Embryonic facial prominence (tissue), 1 donor: Measurements from ENCODE around the gene LRRC66.

Source experiments
- DNase-seq: peaks from one replicate; pipeline ENCODE4 v3.0.0-alpha.2; 2016; ENCODE audit errors: extremely low spot score

The LRRC66 gene

GRCh38 chr4:52019936-52020657, at the start of gene LRRC66:
TSS of gene LRRC66 (minus strand) at chr4:52020363. CDS start at chr4:52017613, 2,750 bp downstream.
- DNase-seq, result no peak

GRCh38 chr4:52069571-52069970, 49.4 kb upstream of the LRRC66 start:
- no peak for DNase-seq

- no peak for DNase-seq
These were observed 39.2 kb upstream of the LRRC66 start for GRCh38 chr4:52059372-52059771.

- no peak for DNase-seq
These were observed 38.1 kb upstream of the LRRC66 start for GRCh38 chr4:52058275-52058674.

- no peak for DNase-seq
These were observed 37.0 kb upstream of the LRRC66 start for GRCh38 chr4:52057196-52057595.

- DNase-seq, result no peak
These were observed 34.1 kb upstream of the LRRC66 start for GRCh38 chr4:52054254-52054653.

- no peak for DNase-seq
These were observed 32.3 kb upstream of the LRRC66 start for GRCh38 chr4:52052475-52052780.

GRCh38 chr4:52051615-52052474, 31.7 kb upstream of the LRRC66 start:
- peak; percentile 24 for DNase-seq

- DNase-seq, result no peak
These were observed 31.1 kb upstream of the LRRC66 start, which contains the start of gene SPATA18 for GRCh38 chr4:52051213-52051614. TSS of gene SPATA18 (plus strand) at chr4:52051304. CDS start at chr4:52051705, 401 bp downstream.

- DNase-seq, result no peak
These were observed 29.1 kb upstream of the LRRC66 start for GRCh38 chr4:52049266-52049665.

- DNase-seq, result no peak
These were observed 24.9 kb upstream of the LRRC66 start for GRCh38 chr4:52045028-52045427.

GRCh38 chr4:52038103-52038912, 18.1 kb upstream of the LRRC66 start, which contains the start of gene SGCB:
TSS of gene SGCB (minus strand) at chr4:52038299. CDS start at chr4:52038259, 40 bp downstream.
- DNase-seq, result peak; percentile 31

- peak; percentile 48 for DNase-seq
These were observed 17.5 kb upstream of the LRRC66 start for GRCh38 chr4:52037689-52038102.

GRCh38 chr4:52036886-52037530, 16.8 kb upstream of the LRRC66 start:
- peak; percentile 22 for DNase-seq

GRCh38 chr4:52035190-52035589, 15.0 kb upstream of the LRRC66 start:
- DNase-seq, result no peak

- DNase-seq, result no peak
These were observed 11.8 kb upstream of the LRRC66 start for GRCh38 chr4:52032005-52032404.

GRCh38 chr4:52028970-52029369, 8.8 kb upstream of the LRRC66 start:
- no peak for DNase-seq

GRCh38 chr4:52017814-52018213, 2.3 kb downstream of the LRRC66 start:
- no peak for DNase-seq

- DNase-seq, result no peak
These were observed 3.2 kb downstream of the LRRC66 start for GRCh38 chr4:52016981-52017380.

- DNase-seq, result no peak
These were observed 4.8 kb downstream of the LRRC66 start for GRCh38 chr4:52015366-52015765.

- no peak for DNase-seq
These were observed 5.3 kb downstream of the LRRC66 start for GRCh38 chr4:52014903-52015302.

GRCh38 chr4:52012651-52013050, 7.5 kb downstream of the LRRC66 start:
- DNase-seq, result no peak
